B cell (primary cell): ENCODE results near the gene PPIP5K1. TPM values are rescaled to one million over a fixed set of nuclear protein-coding genes. Genes with fewer than 3 reads are reported as not detected.
"Not testable (repeated sequence)": the region's sequence is repeated elsewhere in the genome, so short reads cannot be mapped to it uniquely, and the experiment has no call there.

ENCODE experiments used
- ATAC-seq: fragments of 200-7000 bp; cut with Tn5 transposase; one replicate; pipeline ENCODE4 v1.10.0; 2021; ENCODE audit warnings: low read depth, mild to moderate bottlenecking, moderate number of reproducible peaks, moderate library complexity
- CTCF ChIA-PET: fragments of 350-600 bp; sonication (Branson Sonifier 250); formaldehyde crosslinking; loops from one replicate; lab custom pipeline; 2021; ENCODE audit warnings: antibody characterized with exemption, inconsistent platforms; lab: Charles Lee
- POLR2A ChIA-PET: fragments of 350-600 bp; sonication (Branson Sonifier 250); formaldehyde crosslinking; loops from one replicate; lab custom pipeline; 2021; ENCODE audit warnings: antibody characterized with exemption; lab: Charles Lee
- DNase-seq: peaks from one replicate; pipeline ENCODE4 v3.0.0; 2013
- H2AFZ ChIP-seq: 2 replicates; pipeline ENCODE4 v1.6.1; 2012; ENCODE audit warnings: mild to moderate bottlenecking, low read depth, low read length; ENCODE audit not compliant: insufficient read depth, poor library complexity, severe bottlenecking
- H3K27ac ChIP-seq, 2 donors: 1 replicate in 1 of 2; 2 replicates in 1 of 2; pipeline ENCODE4 v1.5.1; 2012 to 2013; ENCODE audit warnings: low read length in 2 of 2, mild to moderate bottlenecking in 2 of 2, moderate library complexity in 1 of 2
- H3K27me3 ChIP-seq, 4 experiments: fragments of 200-600 bp in 1 of 4; sonication (generic) in 1 of 4; replicated peaks in 1 of 4; 1 replicate in 2 of 4; 2 replicates in 2 of 4; pipeline versions ENCODE4 v1.6.1 to v1.7.0; 2013 to 2016; ENCODE audit warnings: low read length in 3 of 4, mild to moderate bottlenecking in 2 of 4, mixed read lengths in 1 of 4, moderate library complexity in 1 of 4; ENCODE audit not compliant: insufficient read depth in 4 of 4, control insufficient read depth in 3 of 4; ENCODE audit errors: control extremely low read depth in 1 of 4
- H3K36me3 ChIP-seq, 2 experiments: replicated peaks in 1 of 2; 1 replicate in 1 of 2; 2 replicates in 1 of 2; pipeline versions ENCODE4 v1.6.1 to v1.7.1; 2013; ENCODE audit warnings: low read length in 1 of 2; ENCODE audit not compliant: insufficient read depth in 2 of 2, control insufficient read depth in 1 of 2; ENCODE audit errors: control extremely low read depth in 1 of 2, extremely low read depth in 1 of 2
- H3K4me1 ChIP-seq, 2 donors: fragments of 200-600 bp in 1 of 2; sonication (generic) in 1 of 2; 1 replicate in 1 of 2; 2 replicates in 1 of 2; pipeline versions ENCODE4 v1.5.1 to v1.6.1; 2013 to 2017; ENCODE audit warnings: low read length in 2 of 2; ENCODE audit not compliant: control insufficient read depth in 2 of 2, insufficient read depth in 2 of 2
- H3K4me2 ChIP-seq: replicated peaks from 2 replicates; pipeline ENCODE3; 2012; ENCODE audit warnings: mild to moderate bottlenecking, low read depth, low read length; ENCODE audit not compliant: poor library complexity, severe bottlenecking
- H3K4me3 ChIP-seq, 5 experiments: fragments of 200-600 bp in 1 of 5; sonication (generic) in 1 of 5; 1 replicate in 3 of 5; 2 replicates in 2 of 5; pipeline versions ENCODE4 v1.5.1 to v1.7.0; 2011 to 2016; ENCODE audit warnings: low read length in 4 of 5, mild to moderate bottlenecking in 4 of 5, low read depth in 2 of 5, control low read depth in 1 of 5, moderate library complexity in 1 of 5; ENCODE audit not compliant: insufficient read depth in 1 of 5; ENCODE audit errors: control extremely low read depth in 1 of 5, extremely low read depth in 1 of 5
- H3K79me2 ChIP-seq: fragments of 200-600 bp; sonication (generic); one replicate; pipeline ENCODE4 v1.6.0; 2016; ENCODE audit warnings: low read length; ENCODE audit not compliant: control insufficient read depth, insufficient read depth
- H3K9ac ChIP-seq: fragments of 200-600 bp; sonication (generic); 2 replicates; pipeline ENCODE4 v1.6.1; 2017; ENCODE audit warnings: mild to moderate bottlenecking, low read length, moderate library complexity
- H3K9me3 ChIP-seq, 3 donors: one replicate each; pipeline versions ENCODE4 v1.6.1 to v1.7.1; 2013; ENCODE audit warnings: low read length in 2 of 3; ENCODE audit not compliant: control insufficient read depth in 2 of 3, insufficient read depth in 1 of 3; ENCODE audit errors: control extremely low read depth in 1 of 3
- H4K20me1 ChIP-seq: 2 replicates; pipeline ENCODE4 v1.6.0; 2012; ENCODE audit warnings: mild to moderate bottlenecking, low read length; ENCODE audit not compliant: insufficient read depth, control insufficient read depth, poor library complexity, severe bottlenecking
- H3K27ac Mint-ChIP-seq: one replicate; pipeline ENCODE4 v1.8.0; 2021; ENCODE audit warnings: mixed read lengths
- H3K27me3 Mint-ChIP-seq: one replicate; pipeline ENCODE4 v1.8.0; 2021; ENCODE audit warnings: mixed read lengths
- H3K4me1 Mint-ChIP-seq: one replicate; pipeline ENCODE4 v1.8.0; 2021; ENCODE audit warnings: mixed read lengths
- H3K4me3 Mint-ChIP-seq: one replicate; pipeline ENCODE4 v1.8.0; 2021; ENCODE audit warnings: mixed read lengths
- H3K9me3 Mint-ChIP-seq: one replicate; pipeline ENCODE4 v1.8.0; 2022; ENCODE audit warnings: mixed read lengths; ENCODE audit not compliant: insufficient read depth
- EZH2 ChIP-seq: IDR thresholded peaks from 2 replicates; pipeline ENCODE4 v1.6.1; 2012; ENCODE audit warnings: borderline replicate concordance, low read depth, mild to moderate bottlenecking, moderate library complexity, low read length; ENCODE audit not compliant: insufficient read depth, poor library complexity, severe bottlenecking
- WGBS: methylation state at CpG from one replicate; pipeline ENCODE4 v1.1.5; 2013; ENCODE audit warnings: missing lambda C conversion rate; ENCODE audit not compliant: insufficient coverage; 5-methylcytosine and 5-hydroxymethylcytosine counted together
- intact Hi-C: fragments of 100-400 bp; cut with micrococcal nuclease; formaldehyde crosslinking; loops from one replicate; pipeline ENCODE4 v1.10.0; 2022
- polyA plus RNA-seq: library from polyadenylated mRNA; depleted of rRNA; stranded (reverse); fragments of >200 nt; gene quantifications from 2 replicates; pipeline ENCODE4 v1.2.3, GENCODE V29; 2012
- total RNA-seq, 2 donors: library from RNA; stranded (reverse); fragments of 120-200 nt in 1 of 2; gene quantifications; 1 replicate in 1 of 2; 2 replicates in 1 of 2; pipeline versions ENCODE4 v1.2.3 to v1.2.4, GENCODE V29; 2013 to 2022
- TF ChIP-seq, protein P1 (sequence below): fragments of 200-600 bp; IDR thresholded peaks from one replicate; pipeline ENCODE4 v1.8.0; 2022; ENCODE audit warnings: antibody characterized with exemption, mild to moderate bottlenecking

Gene PPIP5K1
- total and polyA plus RNA-seq, 2 donors (not counting 1 experiment from before 2014, with no cell fraction given) = 40.6 to 88.9 TPM

DNA sequence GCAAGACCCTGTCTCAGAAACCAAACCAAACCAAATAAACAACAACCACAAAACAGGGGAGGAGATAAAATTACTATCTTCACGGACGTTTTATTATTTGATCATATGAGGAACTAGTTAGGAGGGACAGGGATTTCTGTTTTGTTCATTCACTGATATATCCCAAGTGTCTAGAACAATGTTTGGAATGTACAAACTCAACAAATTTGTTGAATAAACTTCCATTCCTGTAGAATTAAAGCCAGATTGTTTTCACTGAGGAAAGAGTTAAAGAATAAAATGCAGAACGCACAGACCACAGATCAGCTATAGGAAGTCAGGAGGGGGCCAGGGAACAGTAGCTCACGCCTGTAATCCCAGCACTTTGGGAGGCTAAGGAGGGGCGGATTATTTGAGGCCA is 35.1 kb upstream of the PPIP5K1 start:
- H3K4me1 Mint-ChIP-seq = no peaks in the 10 kb centered on the region
- peaks cover 0 to under 1% (median 0%) of the 10 kb centered on the region in 4 experiments for H3K27me3 ChIP-seq
- CTCF ChIA-PET = no interaction called here
- peaks cover 8% of the 10 kb centered on the region for H3K27me3 Mint-ChIP-seq
- ATAC-seq = no peak
- no peaks in the 10 kb centered on the region for H3K9me3 Mint-ChIP-seq
- no peak overlapping the region for H3K27ac Mint-ChIP-seq
- no peak overlapping the region for H3K27ac ChIP-seq
- 0% methylated on average over 2 of the region's 5 CpGs for WGBS
- no peak overlapping the region for H3K4me3 Mint-ChIP-seq
- POLR2A ChIA-PET = no interaction called here
- no peak overlapping the region for H3K4me3 ChIP-seq
- no peak overlapping the region for H2AFZ ChIP-seq
- no peak overlapping the region for H3K4me2 ChIP-seq
- no peaks in the 10 kb centered on the region for H4K20me1 ChIP-seq
- H3K9ac ChIP-seq = no peak overlapping the region
- no peaks in the 10 kb centered on the region for H3K79me2 ChIP-seq
- DNase-seq = no peak
- no peaks in the 10 kb centered on the region for H3K4me1 ChIP-seq
- TF ChIP-seq, protein P1, sequence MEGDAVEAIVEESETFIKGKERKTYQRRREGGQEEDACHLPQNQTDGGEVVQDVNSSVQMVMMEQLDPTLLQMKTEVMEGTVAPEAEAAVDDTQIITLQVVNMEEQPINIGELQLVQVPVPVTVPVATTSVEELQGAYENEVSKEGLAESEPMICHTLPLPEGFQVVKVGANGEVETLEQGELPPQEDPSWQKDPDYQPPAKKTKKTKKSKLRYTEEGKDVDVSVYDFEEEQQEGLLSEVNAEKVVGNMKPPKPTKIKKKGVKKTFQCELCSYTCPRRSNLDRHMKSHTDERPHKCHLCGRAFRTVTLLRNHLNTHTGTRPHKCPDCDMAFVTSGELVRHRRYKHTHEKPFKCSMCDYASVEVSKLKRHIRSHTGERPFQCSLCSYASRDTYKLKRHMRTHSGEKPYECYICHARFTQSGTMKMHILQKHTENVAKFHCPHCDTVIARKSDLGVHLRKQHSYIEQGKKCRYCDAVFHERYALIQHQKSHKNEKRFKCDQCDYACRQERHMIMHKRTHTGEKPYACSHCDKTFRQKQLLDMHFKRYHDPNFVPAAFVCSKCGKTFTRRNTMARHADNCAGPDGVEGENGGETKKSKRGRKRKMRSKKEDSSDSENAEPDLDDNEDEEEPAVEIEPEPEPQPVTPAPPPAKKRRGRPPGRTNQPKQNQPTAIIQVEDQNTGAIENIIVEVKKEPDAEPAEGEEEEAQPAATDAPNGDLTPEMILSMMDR = no peak
- no peak for TF ChIP-seq EZH2
- H3K36me3 ChIP-seq = no peaks in the 10 kb centered on the region
- no peaks in the 10 kb centered on the region for H3K9me3 ChIP-seq
- intact Hi-C loops = no loop called here

- CTCF ChIA-PET, H4K20me1 ChIP-seq, H3K27me3 ChIP-seq, intact Hi-C loops, H3K4me1 ChIP-seq, H3K4me1 Mint-ChIP-seq, H3K9me3 ChIP-seq, POLR2A ChIA-PET, H3K4me3 Mint-ChIP-seq, ATAC-seq, H3K4me3 ChIP-seq, H3K9ac ChIP-seq, H3K9me3 Mint-ChIP-seq, H3K27ac ChIP-seq, H3K4me2 ChIP-seq, DNase-seq, H2AFZ ChIP-seq, H3K79me2 ChIP-seq, H3K36me3 ChIP-seq, H3K27ac Mint-ChIP-seq: not testable (repeated sequence)
- H3K27me3 Mint-ChIP-seq = peaks cover 11% of the 10 kb centered on the region
- no CpG with 5 or more reads among the region's 7 CpGs for WGBS
Observed at GRCh38 chr15:43622068-43622799, 32.2 kb upstream of the PPIP5K1 start.

DNA sequence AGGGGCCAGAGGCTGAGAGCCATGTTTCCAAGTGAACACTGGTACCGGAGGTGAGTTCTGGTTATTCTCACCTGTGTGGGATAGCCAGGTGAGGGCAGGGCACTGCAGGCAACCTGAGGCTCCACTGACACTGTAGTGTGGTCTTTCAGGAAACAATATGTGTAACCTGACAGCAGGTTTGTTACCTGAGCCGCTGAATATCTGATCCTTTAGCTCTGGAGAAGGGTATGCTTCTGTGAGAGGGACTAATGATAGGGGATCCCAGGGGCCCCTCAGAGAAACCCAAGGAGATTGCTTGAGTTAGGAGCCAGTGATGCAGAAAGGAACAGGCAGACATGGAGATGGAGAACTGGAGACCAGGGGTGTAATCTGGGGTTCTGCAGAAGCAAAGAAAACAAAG is 28.7 kb upstream of the PPIP5K1 start, which contains the start of gene STRC:
Gene STRC (minus strand): TSS at position 101 of the 400 bp plus-strand sequence. CDS start 78 bp downstream, at position 23.
- H2AFZ ChIP-seq, H3K27ac ChIP-seq, H3K4me1 ChIP-seq, H3K9me3 Mint-ChIP-seq, H3K4me2 ChIP-seq, H3K4me3 ChIP-seq, H3K79me2 ChIP-seq, CTCF ChIA-PET, ATAC-seq, H3K4me3 Mint-ChIP-seq, H3K27ac Mint-ChIP-seq, H3K9me3 ChIP-seq, POLR2A ChIA-PET, intact Hi-C loops, H3K27me3 ChIP-seq, H3K4me1 Mint-ChIP-seq, H3K27me3 Mint-ChIP-seq, H3K36me3 ChIP-seq, DNase-seq, H3K9ac ChIP-seq, H4K20me1 ChIP-seq: not testable (repeated sequence)
- no CpG with 5 or more reads among the region's 2 CpGs for WGBS
